A204.1 (cell line): ENCODE measurements around the gene C7orf33.
"Not testable (repeated sequence)": the region's sequence is repeated elsewhere in the genome, so short reads cannot be mapped to it uniquely, and the experiment has no call there.

Experiments used
- FAIRE-seq: peaks from 2 replicates; lab custom pipeline; 2012; peaks lifted over from hg19 to GRCh38; lab: Jason Lieb, UNC

C7orf33 gene

GRCh38 chr7:148590471-148590870 lies at the start of gene C7orf33:
TSS of gene C7orf33 (plus strand) at chr7:148590766. CDS start at chr7:148590926, 160 bp downstream.
- FAIRE-seq = no peak

GRCh38 chr7:148541891-148542504 lies 48.6 kb upstream of the C7orf33 start:
- no peak for FAIRE-seq

GRCh38 chr7:148543302-148543701 lies 47.3 kb upstream of the C7orf33 start:
- FAIRE-seq = no peak

GRCh38 chr7:148545172-148545571 lies 45.4 kb upstream of the C7orf33 start:
- no peak for FAIRE-seq

- FAIRE-seq = no peak
These were observed 44.6 kb upstream of the C7orf33 start for GRCh38 chr7:148545932-148546331.

- no peak for FAIRE-seq
These were observed 43.7 kb upstream of the C7orf33 start for GRCh38 chr7:148546857-148547256.

GRCh38 chr7:148547951-148548350 lies 42.6 kb upstream of the C7orf33 start:
- FAIRE-seq = no peak

- FAIRE-seq = no peak
These were observed 36.6 kb upstream of the C7orf33 start for GRCh38 chr7:148553979-148554378.

- no peak for FAIRE-seq
These were observed 33.7 kb upstream of the C7orf33 start for GRCh38 chr7:148556892-148557291.

GRCh38 chr7:148558914-148559313 lies 31.7 kb upstream of the C7orf33 start:
- no peak for FAIRE-seq

GRCh38 chr7:148561099-148561498 lies 29.5 kb upstream of the C7orf33 start:
- FAIRE-seq = no peak

- FAIRE-seq = no peak
These were observed 26.8 kb upstream of the C7orf33 start for GRCh38 chr7:148563583-148564274.

- not testable (repeated sequence) for FAIRE-seq
These were observed 26.2 kb upstream of the C7orf33 start for GRCh38 chr7:148564275-148564951.

- no peak for FAIRE-seq
These were observed 23.8 kb upstream of the C7orf33 start for GRCh38 chr7:148566736-148567135.

GRCh38 chr7:148567524-148567923 lies 23.0 kb upstream of the C7orf33 start:
- FAIRE-seq = no peak

GRCh38 chr7:148570510-148570909 lies 20.1 kb upstream of the C7orf33 start:
- FAIRE-seq = no peak

GRCh38 chr7:148570973-148571372 lies 19.6 kb upstream of the C7orf33 start:
- FAIRE-seq = not testable (repeated sequence)

GRCh38 chr7:148571381-148571780 lies 19.2 kb upstream of the C7orf33 start:
- no peak for FAIRE-seq

GRCh38 chr7:148572067-148572522 lies 18.5 kb upstream of the C7orf33 start:
- FAIRE-seq = no peak

- FAIRE-seq = not testable (repeated sequence)
These were observed 17.0 kb upstream of the C7orf33 start for GRCh38 chr7:148573581-148573980.

GRCh38 chr7:148575640-148576411 lies 14.7 kb upstream of the C7orf33 start:
- FAIRE-seq = peak; percentile 79

- FAIRE-seq = no peak
These were observed 11.2 kb upstream of the C7orf33 start for GRCh38 chr7:148579366-148579765.

GRCh38 chr7:148580446-148580845 lies 10.1 kb upstream of the C7orf33 start:
- no peak for FAIRE-seq
